Activated T-cell treated with anti-CD3 and anti-CD28 coated beads, Interleukin-2, amount 50 U/mL, for 72 hours (primary cell): ENCODE results near the gene DNAJC22. TPM values are rescaled to one million over a fixed set of nuclear protein-coding genes. Genes with fewer than 3 reads are reported as not detected.

ENCODE experiments used
- ATAC-seq, 2 donors: fragments of 150-1000 bp; cut with Tn5 transposase; replicated peaks in 1 of 2; 2 replicates each; pipeline ENCODE4 v1.10.0; 2021; ENCODE audit warnings: moderate library complexity in 2 of 2, mild to moderate bottlenecking in 1 of 2
- DNase-seq, 2 donors: peaks; one replicate each; pipeline ENCODE4 v3.0.0; 2021 to 2022; ENCODE audit warnings: mixed read lengths in 1 of 2
- H3K27ac Mint-ChIP-seq: one replicate; pipeline ENCODE4 v1.8.0; 2022; ENCODE audit warnings: mild to moderate bottlenecking, moderate library complexity, mixed read lengths
- H3K27me3 Mint-ChIP-seq: one replicate; pipeline ENCODE4 v1.8.0; 2022; ENCODE audit warnings: low read depth, mixed read lengths
- H3K36me3 Mint-ChIP-seq, 2 donors: one replicate each; pipeline ENCODE4 v1.8.0; 2022; ENCODE audit warnings: mixed read lengths in 2 of 2, mild to moderate bottlenecking in 1 of 2; ENCODE audit not compliant: insufficient read depth in 2 of 2
- H3K4me1 Mint-ChIP-seq: one replicate; pipeline ENCODE4 v1.8.0; 2022; ENCODE audit warnings: low read depth, mixed read lengths
- H3K4me3 Mint-ChIP-seq, 2 donors: one replicate each; pipeline ENCODE4 v1.8.0; 2022; ENCODE audit warnings: mild to moderate bottlenecking in 2 of 2, mixed read lengths in 2 of 2, moderate library complexity in 2 of 2
- H3K9me3 Mint-ChIP-seq, 2 donors: one replicate each; pipeline ENCODE4 v1.8.0; 2022; ENCODE audit warnings: mixed read lengths in 2 of 2
- total RNA-seq, 2 donors: library from RNA; stranded (reverse); gene quantifications; one replicate each; pipeline ENCODE4 v1.2.3, GENCODE V29; 2022

DNAJC22 gene
- total RNA-seq, 2 donors from 2014 or later, result 0.05 TPM; not detected in 1

DNA sequence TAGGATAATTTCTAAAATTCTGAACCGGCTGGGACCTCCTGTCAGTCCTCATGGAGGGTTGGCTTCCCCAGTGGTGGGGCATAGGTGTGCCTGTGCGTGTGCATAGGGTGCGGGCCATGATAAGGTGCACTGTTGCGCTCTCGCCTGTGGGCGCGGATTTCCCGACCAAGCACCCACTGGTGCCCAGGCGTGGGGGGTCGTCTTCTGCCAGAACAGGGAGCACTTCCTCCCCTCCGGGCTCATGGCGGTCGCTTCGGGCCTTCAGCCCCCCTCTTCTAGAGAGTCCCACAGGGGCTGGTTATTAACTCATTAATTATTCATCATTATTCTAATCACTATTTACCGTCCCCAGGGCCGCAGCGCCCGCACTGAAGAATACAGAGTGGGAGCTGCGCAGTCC lies 12.5 kb upstream of the DNAJC22 start:
- H3K27me3 Mint-ChIP-seq, result peaks cover 65% of the 10 kb centered on the region
- ATAC-seq (no peak), DNase-seq (no peak)
- H3K9me3 Mint-ChIP-seq, result no peaks in the 10 kb centered on the region
- H3K36me3 Mint-ChIP-seq, result peaks cover 0 to 2% of the 10 kb centered on the region in 2 donors
- H3K4me3 Mint-ChIP-seq, result no peak overlapping the region
- H3K27ac Mint-ChIP-seq, result no peak overlapping the region
- peaks cover 21% of the 10 kb centered on the region for H3K4me1 Mint-ChIP-seq

DNA sequence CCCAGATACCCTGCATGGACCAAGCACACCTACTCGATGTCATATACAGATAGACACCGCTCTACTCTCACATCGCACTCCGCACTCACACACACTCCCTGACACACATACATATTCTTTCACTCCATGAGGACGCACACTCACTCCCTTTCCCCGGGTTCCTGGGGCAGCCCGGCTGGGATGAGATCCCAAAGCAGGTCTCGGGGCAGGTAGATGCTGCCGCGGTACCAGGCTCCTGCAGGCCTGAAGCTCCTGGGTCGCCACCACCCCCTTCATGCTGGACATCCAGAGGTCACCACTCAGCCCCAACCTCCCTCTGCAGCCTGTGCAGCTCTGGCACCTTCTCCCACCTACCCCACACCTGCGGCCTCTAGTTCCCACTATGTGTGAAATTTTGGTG lies 12.0 kb upstream of the DNAJC22 start:
- H3K27me3 Mint-ChIP-seq, result peaks cover 70% of the 10 kb centered on the region
- no peaks in the 10 kb centered on the region for H3K9me3 Mint-ChIP-seq
- no peak for DNase-seq
- no peak for ATAC-seq
- peaks cover 21% of the 10 kb centered on the region for H3K4me1 Mint-ChIP-seq
- no peaks in the 10 kb centered on the region for H3K36me3 Mint-ChIP-seq
- no peak overlapping the region for H3K4me3 Mint-ChIP-seq
- no peak overlapping the region for H3K27ac Mint-ChIP-seq

DNA sequence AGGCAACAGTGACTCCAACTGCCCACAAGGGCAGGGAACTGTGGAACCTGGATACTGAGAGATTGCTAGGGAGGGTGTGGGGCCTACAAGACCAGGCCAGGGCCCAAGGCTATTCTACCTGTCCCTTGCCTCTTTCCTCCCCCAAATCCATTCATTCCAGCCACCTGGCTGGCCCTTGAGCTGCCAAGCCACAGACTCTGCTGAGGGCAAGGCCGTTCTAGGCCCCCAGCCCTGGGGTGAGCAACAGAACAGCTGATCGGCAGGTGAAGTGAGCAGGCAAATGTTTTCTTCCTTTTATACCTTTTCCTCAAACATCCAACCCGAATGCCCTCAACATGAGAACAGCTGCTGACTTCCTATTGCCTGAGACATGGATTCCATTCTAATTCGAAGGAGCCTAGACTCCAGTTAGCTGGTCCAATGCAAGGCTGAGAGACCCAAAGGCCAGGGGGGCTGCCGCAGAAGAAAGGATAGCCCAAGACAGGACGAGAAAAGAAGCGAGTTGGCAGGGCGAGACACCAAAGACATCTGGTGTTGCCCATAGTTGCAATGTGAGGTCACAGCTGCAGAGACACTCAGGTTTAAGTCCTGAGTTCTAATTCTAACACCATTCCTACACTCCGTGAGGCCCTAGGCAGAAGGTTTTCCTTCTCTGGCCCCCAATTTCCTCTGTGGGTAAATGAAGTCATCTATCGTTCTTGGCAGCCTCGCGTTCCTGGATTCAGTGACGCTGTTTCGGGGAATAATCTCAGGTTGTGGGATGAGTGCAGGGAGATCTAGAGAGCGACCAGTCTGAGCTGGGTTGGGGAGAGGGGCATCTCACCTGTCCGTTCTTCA lies 11.4 kb upstream of the DNAJC22 start:
- H3K27me3 Mint-ChIP-seq, result peaks cover 76% of the 10 kb centered on the region
- H3K4me1 Mint-ChIP-seq, result peaks cover 21% of the 10 kb centered on the region
- no peak overlapping the region for H3K27ac Mint-ChIP-seq
- H3K4me3 Mint-ChIP-seq, result no peak overlapping the region
- no peaks in the 10 kb centered on the region for H3K36me3 Mint-ChIP-seq
- H3K9me3 Mint-ChIP-seq, result no peaks in the 10 kb centered on the region
- DNase-seq, result no peak
- no peak for ATAC-seq

DNA sequence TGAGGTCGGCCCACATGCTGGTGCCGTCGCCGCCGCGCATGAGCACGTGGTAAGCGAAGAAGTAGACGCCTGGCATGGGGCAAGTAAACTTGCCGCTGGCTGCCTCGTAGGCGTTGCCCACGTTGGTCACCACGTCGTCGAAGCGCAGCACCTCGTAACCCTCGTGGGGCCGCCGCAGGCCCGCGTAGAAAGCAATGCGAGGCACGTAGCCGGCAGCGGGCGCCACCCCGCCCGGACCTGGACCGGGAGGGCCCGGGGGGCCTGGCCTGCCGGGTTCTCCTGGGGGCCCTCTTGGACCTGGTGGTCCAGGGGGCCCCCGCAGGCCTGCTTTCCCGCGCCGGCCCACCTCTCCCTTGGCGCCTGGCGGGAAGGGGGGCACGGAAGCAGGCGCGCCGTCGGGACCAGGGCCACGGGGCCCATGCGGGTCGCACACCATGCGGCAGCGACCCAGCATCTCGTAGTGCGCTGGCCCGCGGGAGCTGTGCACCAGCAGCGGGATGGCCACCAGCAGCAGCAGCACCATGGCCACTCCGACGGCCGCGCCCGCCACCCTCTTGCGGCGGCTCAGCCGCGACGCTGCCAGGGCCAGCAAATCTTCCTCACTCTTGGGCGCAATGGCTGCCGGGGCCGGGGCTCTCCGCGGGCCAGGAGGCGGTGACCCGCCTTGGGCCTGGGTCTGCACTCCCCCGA lies 10.6 kb upstream of the DNAJC22 start:
- no peak for ATAC-seq
- H3K27ac Mint-ChIP-seq, result no peak overlapping the region
- H3K9me3 Mint-ChIP-seq, result no peaks in the 10 kb centered on the region
- no peaks in the 10 kb centered on the region for H3K36me3 Mint-ChIP-seq
- no peak for DNase-seq
- H3K27me3 Mint-ChIP-seq, result peaks cover 84% of the 10 kb centered on the region
- H3K4me1 Mint-ChIP-seq, result peaks cover 21% of the 10 kb centered on the region
- no peak overlapping the region for H3K4me3 Mint-ChIP-seq

DNA sequence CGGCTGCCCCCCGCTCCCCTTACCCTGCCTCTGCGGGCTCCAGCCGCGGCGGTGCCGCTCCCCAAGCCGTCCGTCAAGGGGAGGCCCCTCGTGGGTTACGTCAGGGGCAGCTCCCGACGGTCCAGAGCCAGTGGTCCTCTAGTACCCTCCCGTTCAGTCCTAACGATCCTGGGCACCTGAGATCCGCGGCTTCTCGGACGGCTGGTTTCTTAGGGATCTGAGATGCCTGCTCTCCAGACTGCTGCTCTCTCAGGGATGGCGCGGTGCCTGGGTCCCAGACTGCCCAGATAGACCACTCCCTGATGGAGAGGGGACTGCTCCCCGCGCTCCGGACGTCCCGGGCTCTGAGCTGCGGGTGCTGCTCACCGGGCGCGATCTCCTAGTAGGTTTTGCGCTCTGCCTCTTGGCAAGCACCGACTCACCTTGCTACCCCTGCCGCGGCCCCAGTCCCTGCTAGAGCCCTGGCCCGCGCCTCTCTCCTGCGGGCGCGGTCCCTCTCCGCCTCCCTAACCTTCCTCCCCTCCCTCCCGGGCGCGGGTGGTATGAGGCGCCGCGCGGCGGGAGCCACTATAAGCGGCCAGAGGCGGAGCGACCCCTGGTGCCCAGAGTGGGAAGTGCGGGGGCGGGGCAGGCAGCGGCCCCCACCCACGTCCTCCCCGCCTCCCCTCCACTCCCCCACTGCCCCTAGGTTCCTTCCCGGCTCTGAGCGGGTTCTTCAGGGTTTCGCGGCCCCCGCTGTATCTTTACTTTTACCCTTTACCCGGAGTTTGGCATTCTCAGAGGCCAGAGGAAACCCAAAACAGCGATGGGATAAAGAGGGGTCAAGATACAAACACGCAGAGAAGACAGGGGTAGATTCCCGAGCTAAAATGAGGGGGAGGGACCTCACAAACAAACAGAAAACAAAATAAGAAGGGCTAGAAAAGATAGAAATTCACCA lies 9.8 kb upstream of the DNAJC22 start, which contains the start of gene C1QL4:
TSS of gene C1QL4 (minus strand) at position 544 of the 940 bp plus-strand sequence. CDS start 711 bp downstream, outside the sequence.
- H3K4me1 Mint-ChIP-seq, result peaks cover 21% of the 10 kb centered on the region
- no peaks in the 10 kb centered on the region for H3K36me3 Mint-ChIP-seq
- H3K9me3 Mint-ChIP-seq, result no peaks in the 10 kb centered on the region
- peak; percentile 80 to 85 for ATAC-seq
- no peak within 1 kb of the TSS for H3K27ac Mint-ChIP-seq
- peak; percentile 92 to 94 for DNase-seq
- peak within 1 kb of the TSS; percentile 70 to 79 for H3K4me3 Mint-ChIP-seq
- peaks cover 88% of the 10 kb centered on the region for H3K27me3 Mint-ChIP-seq

DNA sequence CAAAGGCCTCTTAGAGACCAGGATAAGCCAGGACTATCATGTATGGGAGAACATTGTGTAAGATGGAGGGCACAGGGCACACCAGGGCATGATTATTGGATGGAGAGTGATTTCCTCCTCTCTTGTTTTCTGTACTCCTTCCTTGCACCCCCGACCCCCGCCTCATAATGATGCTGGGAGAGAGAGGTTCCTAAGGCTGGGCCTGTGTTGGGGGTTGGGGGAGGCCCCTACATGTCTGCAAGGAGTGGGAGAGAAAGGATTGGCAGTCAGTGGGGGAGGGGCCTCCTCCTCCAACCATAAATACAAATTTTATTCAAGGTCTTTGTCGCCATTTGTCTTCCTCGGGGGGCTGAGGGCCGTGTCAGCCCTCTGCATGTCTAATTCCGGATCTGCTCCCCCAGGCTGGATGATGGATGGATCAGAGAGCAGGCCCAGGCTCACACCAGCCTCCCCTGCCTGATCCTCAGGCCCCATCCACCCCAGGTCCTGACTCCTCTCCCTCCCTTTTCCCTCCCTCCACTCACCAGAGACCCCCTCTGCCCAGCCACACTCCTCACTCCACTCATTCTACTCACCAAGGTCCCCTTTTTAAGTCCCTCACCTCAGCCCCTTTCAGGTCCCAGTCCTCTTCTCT lies 7.7 kb upstream of the DNAJC22 start:
- no peak overlapping the region for H3K27ac Mint-ChIP-seq
- H3K4me3 Mint-ChIP-seq, result no peak overlapping the region
- peaks cover 30% of the 10 kb centered on the region for H3K4me1 Mint-ChIP-seq
- H3K36me3 Mint-ChIP-seq, result no peaks in the 10 kb centered on the region
- H3K9me3 Mint-ChIP-seq, result no peaks in the 10 kb centered on the region
- no peak for DNase-seq
- ATAC-seq, result no peak
- H3K27me3 Mint-ChIP-seq, result peaks cover 88% of the 10 kb centered on the region

DNA sequence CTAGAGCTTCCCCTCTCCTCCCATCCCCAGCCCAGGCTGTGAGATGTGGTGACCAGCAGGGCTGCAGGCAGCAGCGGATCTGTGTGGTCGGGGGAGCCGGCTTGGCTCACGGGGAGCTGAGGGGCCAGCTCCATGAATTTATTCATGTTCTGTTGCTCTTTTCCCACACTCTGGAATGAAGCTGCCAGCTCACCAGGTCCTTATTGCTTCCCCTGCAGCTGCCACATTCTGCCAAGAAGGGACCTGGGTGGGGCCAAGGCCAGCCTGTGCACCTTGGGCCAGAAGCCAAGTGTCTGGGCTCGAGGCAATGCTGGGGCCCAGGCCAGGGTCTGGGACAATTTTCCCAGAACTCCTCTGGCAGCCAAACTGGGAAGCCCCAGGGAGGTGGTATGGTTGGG lies 7.2 kb upstream of the DNAJC22 start:
- H3K4me3 Mint-ChIP-seq, result no peak overlapping the region
- no peak overlapping the region for H3K27ac Mint-ChIP-seq
- peaks cover 34% of the 10 kb centered on the region for H3K4me1 Mint-ChIP-seq
- no peak for DNase-seq
- H3K9me3 Mint-ChIP-seq, result no peaks in the 10 kb centered on the region
- no peaks in the 10 kb centered on the region for H3K36me3 Mint-ChIP-seq
- no peak for ATAC-seq
- H3K27me3 Mint-ChIP-seq, result peaks cover 89% of the 10 kb centered on the region

DNA sequence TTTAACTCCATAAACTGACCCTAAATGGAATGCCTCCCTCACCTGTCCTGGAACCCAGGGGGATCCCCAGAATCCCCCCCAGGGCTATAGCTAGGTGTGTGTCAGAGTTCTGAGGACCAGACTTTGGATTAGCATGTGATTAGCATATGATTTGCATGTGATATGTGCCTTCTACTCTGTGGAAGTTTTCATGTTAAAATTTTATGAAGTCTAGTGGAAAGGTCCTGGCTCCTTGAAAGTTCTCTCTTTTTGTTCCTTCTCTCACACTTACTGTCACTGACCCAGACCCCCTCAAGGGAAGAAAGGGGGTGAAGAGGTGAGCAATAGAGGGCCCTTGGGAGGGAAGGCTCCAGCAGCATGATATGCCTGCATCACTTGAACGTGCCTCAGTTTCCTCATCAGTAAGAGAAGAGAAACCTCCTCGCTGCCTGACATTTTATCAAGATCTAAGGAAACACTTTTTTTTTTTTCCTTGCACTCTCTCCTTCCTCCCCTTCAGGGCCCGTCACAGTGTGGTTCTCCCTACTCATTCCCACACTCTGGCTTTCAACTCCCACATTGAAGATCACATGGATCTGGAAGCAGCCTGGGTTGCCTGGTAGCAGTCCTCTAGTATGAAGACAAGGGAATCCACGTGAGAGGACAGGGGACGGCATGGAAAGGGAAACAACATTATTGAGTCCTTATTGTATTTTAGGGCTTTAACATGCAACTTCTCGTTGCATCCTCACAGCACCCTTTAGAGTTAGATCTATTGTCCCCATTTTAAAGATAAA lies 6.4 kb upstream of the DNAJC22 start:
- no peak overlapping the region for H3K27ac Mint-ChIP-seq
- H3K4me1 Mint-ChIP-seq, result peaks cover 34% of the 10 kb centered on the region
- H3K36me3 Mint-ChIP-seq, result no peaks in the 10 kb centered on the region
- no peaks in the 10 kb centered on the region for H3K9me3 Mint-ChIP-seq
- ATAC-seq (no peak), DNase-seq (no peak)
- peaks cover 83% of the 10 kb centered on the region for H3K27me3 Mint-ChIP-seq
- H3K4me3 Mint-ChIP-seq, result peak overlapping the region in 1 of 2 donors; percentile 11

DNA sequence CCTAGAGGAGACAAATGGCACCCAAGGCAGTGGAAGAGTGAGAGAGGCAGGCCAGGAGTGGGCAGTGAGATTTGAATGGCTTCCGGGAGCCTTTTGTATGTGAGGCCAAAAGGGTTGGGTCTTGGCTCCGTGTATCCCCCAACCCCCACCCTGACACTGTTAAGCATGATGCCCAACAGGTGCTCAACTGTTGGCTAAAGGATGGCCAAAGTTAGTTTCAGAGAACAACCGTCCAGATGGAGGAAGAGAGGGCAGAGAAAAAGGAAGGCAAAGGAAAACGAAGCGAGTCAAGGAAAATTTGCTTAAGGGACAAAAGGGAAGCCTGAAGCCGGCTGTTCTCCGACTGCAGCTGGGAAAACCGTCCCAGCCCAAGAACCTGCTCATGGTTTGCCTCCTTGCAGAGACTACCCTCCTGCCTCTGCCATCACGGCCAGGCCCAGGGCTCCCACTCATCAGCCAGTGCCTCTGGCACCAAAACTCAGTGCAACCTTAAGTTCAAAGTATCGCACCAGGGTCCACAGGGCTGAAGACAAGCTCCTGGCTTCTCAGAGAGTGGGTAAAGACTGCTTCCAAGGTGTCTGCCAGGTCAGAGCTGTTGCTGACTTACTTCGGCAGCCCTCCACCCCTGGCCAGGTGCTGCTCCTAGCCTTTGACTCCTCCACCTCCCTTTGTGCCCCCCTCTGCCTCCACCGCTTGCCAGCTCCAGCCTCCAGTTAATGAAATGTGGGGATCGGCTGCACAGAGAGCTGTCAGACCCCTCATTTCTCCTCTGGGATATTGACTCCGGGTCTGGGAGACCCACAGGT lies 5.5 kb upstream of the DNAJC22 start:
- H3K27ac Mint-ChIP-seq, result no peak overlapping the region
- peaks cover 42% of the 10 kb centered on the region for H3K4me1 Mint-ChIP-seq
- ATAC-seq (no peak), DNase-seq (no peak)
- H3K36me3 Mint-ChIP-seq, result no peaks in the 10 kb centered on the region
- peaks cover 80% of the 10 kb centered on the region for H3K27me3 Mint-ChIP-seq
- peak overlapping the region in 1 of 2 donors; percentile 11 for H3K4me3 Mint-ChIP-seq
- H3K9me3 Mint-ChIP-seq, result no peaks in the 10 kb centered on the region

DNA sequence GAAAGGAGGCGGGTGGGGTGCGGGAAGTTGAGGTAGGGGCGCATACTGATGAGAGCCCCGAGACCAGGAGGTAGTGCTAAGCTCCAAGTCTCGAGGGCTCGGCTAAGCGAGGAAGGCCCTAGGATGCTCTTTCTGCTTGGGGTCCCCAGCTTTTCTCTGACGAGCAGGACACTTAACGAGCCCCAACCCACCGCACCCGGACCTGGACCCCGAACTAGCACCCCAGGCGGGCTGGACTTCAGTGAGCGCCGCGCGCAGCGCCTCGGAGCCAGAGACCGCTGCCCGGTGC lies 5.0 kb upstream of the DNAJC22 start:
- DNase-seq, result no peak
- H3K4me3 Mint-ChIP-seq, result peak overlapping the region in 1 of 2 donors; percentile 78
- no peaks in the 10 kb centered on the region for H3K9me3 Mint-ChIP-seq
- H3K27me3 Mint-ChIP-seq, result peaks cover 82% of the 10 kb centered on the region
- H3K27ac Mint-ChIP-seq, result no peak overlapping the region
- ATAC-seq, result no peak
- no peaks in the 10 kb centered on the region for H3K36me3 Mint-ChIP-seq
- peaks cover 45% of the 10 kb centered on the region for H3K4me1 Mint-ChIP-seq

DNA sequence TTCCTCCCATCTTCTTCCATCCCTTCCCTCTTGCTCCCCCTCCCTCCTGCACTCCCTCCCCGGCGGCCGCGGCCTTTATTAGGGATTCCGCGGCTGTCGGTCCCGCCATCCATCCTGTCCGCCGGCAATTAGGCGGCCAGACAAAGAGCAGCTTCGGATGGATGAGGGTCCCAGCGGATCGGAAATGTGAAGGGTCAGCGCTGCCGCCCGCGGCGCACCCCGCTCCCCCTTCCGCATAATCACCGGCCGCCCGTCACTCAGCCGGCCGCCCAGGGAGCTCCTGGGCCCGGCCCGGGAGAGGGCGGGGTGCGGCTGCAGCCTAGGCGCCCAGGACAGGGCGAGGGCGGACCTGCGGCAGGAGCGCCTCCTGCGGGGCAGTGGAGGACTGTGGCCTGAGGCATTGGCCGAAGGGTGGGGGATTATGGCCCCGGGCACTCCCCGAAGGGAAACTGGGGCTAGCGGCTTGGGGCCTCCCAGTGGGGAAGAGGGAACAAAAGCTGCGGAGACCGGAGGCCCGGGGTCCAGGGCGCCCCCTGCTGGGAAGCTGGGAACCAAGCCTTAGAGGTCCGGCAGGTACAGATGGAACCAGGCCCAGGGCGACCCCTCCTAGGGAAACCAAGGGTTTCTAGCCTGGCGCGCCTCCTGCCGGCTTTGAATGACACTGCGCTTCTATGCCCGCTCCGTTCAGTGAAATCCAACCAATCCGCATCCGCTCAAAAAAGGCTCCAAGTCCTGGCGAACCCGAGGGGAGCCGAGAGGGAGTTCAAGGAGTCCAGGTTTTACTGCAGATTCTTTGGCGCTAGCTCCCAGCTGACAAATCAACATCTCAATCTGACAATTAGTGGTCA lies 4.4 kb upstream of the DNAJC22 start:
- peak; percentile 87 to 89 for DNase-seq
- ATAC-seq, result peak; percentile 77 to 79
- H3K27me3 Mint-ChIP-seq, result peaks cover 82% of the 10 kb centered on the region
- no peaks in the 10 kb centered on the region for H3K36me3 Mint-ChIP-seq
- no peaks in the 10 kb centered on the region for H3K9me3 Mint-ChIP-seq
- peak overlapping the region; percentile 44 to 78 for H3K4me3 Mint-ChIP-seq
- peaks cover 45% of the 10 kb centered on the region for H3K4me1 Mint-ChIP-seq
- H3K27ac Mint-ChIP-seq, result no peak overlapping the region
